Hematopoietic multipotent progenitor cell treated with erythropoietin and hydrocortisone succinate and interleukin-3 and kit ligand, for 15 days (in vitro differentiated cells): Measurements from ENCODE around the gene DPYD.

Experiments used
- DNase-seq: peaks from one replicate; pipeline ENCODE4 v3.0.0-alpha.2; 2015; ENCODE audit warnings: low spot score

Gene DPYD

GRCh38 chr1:97091679-97092078 lies 829.2 kb downstream of the DPYD start:
- no peak for DNase-seq

- DNase-seq: no peak
Observed at GRCh38 chr1:97091263-97091662, 829.6 kb downstream of the DPYD start.

DNA sequence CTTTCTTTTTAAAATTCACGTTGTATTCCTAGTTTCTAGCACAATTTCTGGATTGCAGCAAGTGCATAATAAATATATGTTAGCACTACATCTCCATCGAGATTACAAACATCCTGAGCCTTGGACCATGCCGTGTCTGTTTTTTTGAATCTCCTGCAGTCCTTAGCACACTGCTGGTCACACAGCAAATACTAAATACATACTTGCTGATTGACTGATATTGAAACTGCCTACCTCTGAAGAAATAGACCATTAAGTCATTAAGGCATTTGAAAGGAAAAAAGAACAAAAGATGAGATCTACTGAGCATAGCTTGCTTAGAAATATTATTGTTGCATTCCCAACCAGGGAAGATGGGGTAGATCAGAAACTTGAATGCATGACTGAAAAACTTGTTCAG lies 830.1 kb downstream of the DPYD start:
- DNase-seq: no peak

- DNase-seq: no peak
Observed at GRCh38 chr1:97089173-97089572, 831.7 kb downstream of the DPYD start.

- DNase-seq: no peak
Observed at GRCh38 chr1:97088391-97088790, 832.4 kb downstream of the DPYD start.

GRCh38 chr1:97084546-97084945 lies 836.3 kb downstream of the DPYD start:
- DNase-seq: no peak

DNA sequence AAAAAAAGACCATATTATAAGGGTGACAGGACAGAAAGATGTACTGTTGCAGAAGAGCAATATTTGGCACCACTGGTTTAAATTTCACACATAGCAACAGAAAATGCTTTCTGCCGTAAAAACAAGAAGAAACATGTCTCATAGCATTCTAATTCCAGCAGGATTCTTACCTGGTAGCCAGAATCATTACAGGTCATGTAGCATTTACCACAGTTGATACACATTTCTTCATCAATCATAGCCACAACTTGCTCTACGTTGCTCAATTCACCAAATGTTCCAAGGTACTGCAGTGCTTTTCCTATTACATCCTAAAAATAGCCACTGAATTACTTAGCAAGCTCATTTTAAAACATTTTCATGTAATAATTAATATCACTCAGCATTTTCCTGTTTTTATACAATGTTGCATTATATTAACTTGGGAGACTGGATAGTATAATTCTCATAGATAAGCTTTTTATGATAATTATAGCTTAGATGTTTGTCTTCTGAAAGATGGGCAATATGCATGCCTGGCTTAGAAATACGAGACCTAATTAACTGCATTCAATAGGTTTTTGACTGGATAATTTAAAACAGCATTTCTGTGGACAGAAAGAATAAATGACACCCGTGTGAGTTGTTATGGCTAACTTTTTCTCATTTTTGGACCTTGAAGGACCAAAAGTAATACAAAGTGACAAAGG lies 838.5 kb downstream of the DPYD start:
- DNase-seq: no peak

DNA sequence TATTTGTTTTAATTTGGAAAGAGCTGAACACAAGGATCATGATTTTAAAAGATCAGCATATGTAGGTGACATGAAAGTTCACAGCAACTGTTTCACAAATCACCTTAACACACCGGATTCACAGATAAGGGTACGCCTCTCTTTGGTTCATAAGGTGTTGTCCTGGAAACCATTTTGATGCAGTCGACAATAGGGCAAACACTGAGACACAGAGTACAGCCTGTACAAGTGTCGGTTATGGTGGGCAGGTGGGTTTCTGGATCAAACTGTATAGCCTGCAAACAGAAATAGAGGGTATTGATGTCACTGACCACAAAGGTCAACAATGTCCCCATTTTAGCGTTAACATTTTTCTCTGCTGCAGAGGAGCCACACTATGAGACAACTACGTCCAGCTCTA lies 842.0 kb downstream of the DPYD start:
- no peak for DNase-seq

GRCh38 chr1:97077221-97077620 lies 843.6 kb downstream of the DPYD start:
- DNase-seq: no peak

- DNase-seq: no peak
Observed at GRCh38 chr1:97074771-97075170, 846.1 kb downstream of the DPYD start.

DNA sequence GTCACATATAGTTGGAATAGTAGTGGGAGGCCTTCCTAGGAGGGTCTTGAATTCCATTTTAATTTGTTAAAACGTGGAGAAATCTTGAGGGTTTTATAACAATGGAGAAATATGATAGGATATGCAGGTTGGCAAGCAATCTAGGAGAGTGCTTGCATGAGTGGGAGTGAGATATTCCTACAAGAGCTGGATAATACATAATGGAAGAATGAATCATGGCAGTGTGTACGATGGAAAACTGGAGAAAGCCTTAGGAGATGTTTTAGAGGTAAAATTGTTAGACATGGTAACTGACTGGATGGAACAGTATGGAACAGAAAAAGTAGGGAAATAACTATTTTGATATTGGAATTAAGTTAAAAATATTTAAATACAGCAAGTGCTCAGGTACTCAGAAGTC lies 846.9 kb downstream of the DPYD start:
- DNase-seq: no peak

- no peak for DNase-seq
Observed at GRCh38 chr1:97073169-97073568, 847.7 kb downstream of the DPYD start.

DNA sequence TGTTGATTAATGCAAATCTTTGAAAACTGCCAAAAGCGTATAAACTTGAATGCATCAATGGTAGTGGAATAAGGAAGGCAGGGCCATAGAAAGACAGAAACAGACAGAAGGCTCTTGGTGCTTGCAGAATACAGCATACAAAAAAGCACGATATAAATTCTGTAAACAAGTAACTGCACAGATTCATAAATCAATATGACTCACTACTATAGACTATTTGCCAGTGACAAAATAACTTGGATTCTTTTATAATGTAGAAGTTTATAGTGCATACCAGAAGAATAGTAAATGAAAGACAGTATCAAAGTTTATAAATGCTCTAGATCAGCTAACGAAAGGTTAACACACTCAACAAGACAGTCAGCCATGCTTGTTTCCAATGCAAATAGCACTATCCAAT lies 849.7 kb downstream of the DPYD start:
- no peak for DNase-seq

DNA sequence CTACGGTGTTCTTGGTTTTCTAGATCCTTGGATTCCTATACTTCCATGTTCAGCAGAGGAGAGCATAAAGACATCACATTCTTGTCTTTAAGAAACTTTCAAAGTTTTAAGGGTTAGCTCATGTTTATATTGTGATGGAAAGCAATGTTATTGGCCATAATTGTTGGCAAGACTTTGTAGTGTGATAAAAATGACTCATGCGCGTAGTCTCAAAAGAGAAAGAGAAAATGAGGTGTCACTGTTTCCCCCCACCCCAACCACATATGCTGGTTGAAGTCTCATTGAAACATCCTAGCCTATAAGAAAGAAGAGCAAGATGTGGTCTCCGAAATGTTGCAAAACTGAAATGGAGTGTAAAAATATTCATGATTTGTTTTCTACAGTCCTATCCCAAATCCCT lies 850.5 kb downstream of the DPYD start:
- no peak for DNase-seq

DNA sequence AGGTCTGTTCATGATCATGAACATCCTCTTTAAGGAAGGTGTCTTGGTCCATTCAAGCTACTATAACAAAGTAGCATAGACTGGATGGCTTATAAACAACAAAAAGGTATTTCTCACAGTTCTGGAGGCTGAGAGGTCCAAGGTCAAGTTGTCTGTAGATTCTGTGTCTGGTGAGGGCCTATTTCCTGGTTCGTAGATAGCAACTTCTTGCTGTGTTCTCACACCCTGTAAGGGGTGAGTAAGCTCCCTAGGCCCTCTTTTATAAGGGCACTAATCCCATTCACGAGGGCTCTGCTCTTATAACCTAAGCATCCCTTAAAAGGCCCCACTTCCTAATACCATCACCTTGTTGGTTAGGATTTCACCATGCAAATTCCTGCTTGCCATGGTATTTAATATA lies 851.5 kb downstream of the DPYD start:
- no peak for DNase-seq

DNA sequence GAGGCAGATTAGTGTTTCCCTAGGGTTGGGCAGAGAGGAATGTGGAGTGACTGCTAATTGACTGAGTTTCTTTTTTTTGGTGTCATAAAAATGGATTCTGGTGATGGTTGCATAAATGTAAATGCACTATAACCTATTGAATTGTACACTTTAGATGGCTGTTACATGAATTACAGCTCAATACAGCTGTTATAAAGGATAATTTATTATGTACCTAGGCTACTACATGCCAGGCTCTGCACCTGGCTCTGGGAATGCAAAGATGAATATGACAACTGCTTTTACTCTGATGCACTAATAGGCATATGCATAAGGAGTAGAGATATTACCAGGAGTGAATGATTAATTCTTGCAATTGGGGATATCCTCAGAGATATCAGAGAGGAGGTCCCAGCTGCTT lies 854.0 kb downstream of the DPYD start:
- no peak for DNase-seq

DNA sequence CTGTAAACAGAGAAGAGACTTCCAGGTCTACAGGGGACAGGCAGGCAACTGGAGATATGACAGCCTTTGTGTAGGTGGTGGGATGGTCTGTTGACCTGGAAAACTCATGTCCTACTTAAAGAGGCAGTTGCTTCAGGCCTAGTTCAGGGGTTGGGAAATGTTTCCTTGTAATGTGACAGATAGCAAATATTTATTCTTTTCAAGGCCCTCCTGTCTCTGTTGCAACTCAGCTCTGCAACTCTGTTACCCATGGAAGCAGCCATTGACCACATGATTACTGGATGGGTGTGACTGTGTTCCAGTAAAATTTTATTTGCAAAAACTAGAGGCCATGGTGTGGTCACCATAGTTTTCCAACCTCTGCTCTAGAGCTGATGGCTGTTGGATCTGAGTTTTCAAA lies 857.3 kb downstream of the DPYD start:
- DNase-seq: no peak

DNA sequence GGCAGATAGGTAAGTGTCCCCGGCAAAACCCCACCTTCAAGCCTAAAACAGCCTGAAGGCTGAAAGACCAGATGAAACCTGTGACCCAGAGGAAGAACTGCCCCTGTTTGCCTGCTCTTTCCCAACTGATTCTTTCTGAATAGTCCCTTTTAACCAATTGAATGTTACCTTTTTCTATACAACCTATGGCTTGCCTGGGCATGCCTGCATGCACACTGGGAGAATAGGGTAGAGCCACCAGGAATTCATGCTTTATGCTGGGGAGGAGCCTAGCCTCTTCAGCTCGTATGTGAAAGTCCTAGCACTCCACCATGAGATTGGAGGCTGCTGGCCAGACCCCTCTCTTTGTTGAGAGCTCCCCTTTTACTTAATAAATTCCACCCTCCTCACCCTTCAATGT lies 859.2 kb downstream of the DPYD start:
- no peak for DNase-seq

GRCh38 chr1:97056386-97056785 lies 864.4 kb downstream of the DPYD start:
- DNase-seq: no peak

DNA sequence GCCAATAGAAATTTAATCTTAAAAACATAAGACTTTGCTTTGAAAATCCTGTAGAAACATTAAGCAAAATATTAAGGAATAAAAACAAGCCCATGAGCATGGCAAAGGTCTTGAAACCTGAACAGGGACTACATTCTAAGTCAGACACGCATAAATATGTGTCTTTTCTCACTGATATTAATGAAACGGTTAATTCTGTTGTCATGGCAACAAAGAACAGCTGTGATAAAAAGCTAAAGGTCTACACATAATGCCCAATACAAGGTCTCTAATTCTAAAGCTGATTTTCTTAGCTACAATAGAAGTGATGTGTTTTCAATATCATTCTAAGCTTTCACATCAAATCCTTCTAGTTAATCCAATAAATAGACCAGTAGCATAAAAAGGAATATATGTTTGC lies 867.6 kb downstream of the DPYD start:
- no peak for DNase-seq

- no peak for DNase-seq
Observed at GRCh38 chr1:97051823-97052222, 869.0 kb downstream of the DPYD start.

DNA sequence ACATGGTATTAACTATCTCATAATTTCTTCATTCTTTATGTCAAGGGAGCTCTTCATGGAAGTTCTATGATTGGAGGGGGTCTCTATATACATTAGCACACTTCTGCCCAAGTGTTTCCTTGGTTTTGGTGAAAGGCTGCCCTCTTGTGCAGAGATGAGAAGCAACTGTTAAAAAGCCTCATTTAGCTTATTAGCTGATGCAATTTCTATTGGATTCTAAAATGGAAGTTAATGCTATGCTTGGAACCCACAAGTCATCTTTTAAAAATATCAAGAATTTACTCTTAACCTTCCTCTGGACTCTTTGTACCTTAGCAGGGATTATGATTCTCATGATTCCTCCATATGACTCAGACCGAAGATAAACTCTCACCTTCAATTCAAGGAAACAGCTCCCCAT lies 870.3 kb downstream of the DPYD start:
- no peak for DNase-seq

DNA sequence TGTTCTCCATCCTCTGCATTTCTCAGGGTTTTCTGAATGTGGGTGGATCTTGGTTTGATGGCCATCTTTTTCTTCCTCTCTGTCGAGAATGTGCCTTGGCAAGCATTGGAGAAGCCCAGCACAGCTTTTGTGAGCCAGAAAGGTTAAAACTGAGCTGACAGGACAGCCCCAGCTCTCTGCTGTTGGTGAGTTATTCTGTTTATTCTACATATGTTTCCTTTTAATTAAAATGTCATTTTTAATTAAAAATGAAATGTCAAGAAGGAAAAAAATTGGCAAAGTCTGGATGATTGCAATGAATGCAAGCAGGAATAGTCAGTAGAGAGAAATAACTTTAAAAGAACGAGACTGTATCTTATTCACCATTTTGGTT lies 873.4 kb downstream of the DPYD start:
- no peak for DNase-seq

DNA sequence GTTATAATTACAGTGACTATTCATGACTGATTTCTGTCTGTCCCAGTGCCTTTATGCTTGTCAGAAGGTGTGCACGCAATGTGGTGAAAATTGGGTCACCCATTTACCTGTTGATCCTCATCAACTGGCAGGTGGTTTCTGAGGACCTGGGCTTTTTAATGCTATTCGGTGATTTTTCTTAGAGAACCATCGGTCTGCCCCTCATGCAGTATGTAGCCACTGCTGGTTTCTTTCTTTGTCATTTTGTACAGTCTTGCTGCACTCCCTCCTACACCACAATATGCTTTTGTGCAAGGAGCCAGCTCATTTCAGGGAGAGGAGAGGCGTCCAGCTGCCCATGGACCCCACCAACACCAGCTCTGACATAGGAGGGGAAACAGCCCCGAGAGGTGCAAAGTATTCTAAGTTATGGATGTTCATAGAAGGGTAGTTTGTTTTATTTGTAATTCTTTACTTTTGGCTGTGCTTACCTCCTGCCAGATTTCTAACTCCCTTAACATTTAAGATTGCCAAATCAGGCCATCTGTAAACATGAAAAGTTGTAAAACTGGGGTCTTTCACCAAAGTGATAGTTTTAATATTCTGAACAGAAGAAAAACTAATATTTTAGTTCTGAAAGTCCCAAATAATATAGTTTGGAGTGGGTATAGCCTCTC lies 873.9 kb downstream of the DPYD start:
- no peak for DNase-seq
